ENCODE results near the gene SMU1. TPM values are rescaled to one million over a fixed set of nuclear protein-coding genes. Genes with fewer than 3 reads are reported as not detected.

SMU1 gene
- total and polyA plus RNA-seq, 2 experiments from 2014 or later, result 15.8 to 25.1 TPM

GRCh38 chr9:33046061-33046460 is 30.4 kb downstream of the SMU1 start:
- 97% methylated on average over 1 of the region's 1 CpG for WGBS (ENCODE audit: low lambda C conversion rate, missing lambda C conversion rate)
- no peak overlapping the region for H2AFZ ChIP-seq

GRCh38 chr9:33044677-33045282 is 31.7 kb downstream of the SMU1 start:
- H3K27me3 ChIP-seq, result no peaks in the 10 kb centered on the region
- no peaks in the 10 kb centered on the region for H3K9me2 ChIP-seq (replicated peaks; ENCODE audit: insufficient read depth)
- TF ChIP-seq EZH2 (IDR thresholded peaks at IDR 0.05; ENCODE audit: borderline replicate concordance), result no peak
- TF ChIP-seq, protein P1, sequence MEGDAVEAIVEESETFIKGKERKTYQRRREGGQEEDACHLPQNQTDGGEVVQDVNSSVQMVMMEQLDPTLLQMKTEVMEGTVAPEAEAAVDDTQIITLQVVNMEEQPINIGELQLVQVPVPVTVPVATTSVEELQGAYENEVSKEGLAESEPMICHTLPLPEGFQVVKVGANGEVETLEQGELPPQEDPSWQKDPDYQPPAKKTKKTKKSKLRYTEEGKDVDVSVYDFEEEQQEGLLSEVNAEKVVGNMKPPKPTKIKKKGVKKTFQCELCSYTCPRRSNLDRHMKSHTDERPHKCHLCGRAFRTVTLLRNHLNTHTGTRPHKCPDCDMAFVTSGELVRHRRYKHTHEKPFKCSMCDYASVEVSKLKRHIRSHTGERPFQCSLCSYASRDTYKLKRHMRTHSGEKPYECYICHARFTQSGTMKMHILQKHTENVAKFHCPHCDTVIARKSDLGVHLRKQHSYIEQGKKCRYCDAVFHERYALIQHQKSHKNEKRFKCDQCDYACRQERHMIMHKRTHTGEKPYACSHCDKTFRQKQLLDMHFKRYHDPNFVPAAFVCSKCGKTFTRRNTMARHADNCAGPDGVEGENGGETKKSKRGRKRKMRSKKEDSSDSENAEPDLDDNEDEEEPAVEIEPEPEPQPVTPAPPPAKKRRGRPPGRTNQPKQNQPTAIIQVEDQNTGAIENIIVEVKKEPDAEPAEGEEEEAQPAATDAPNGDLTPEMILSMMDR (IDR thresholded peaks at IDR 0.05; ENCODE audit: poor library complexity), result peak; percentile 41
- no peaks in the 10 kb centered on the region for H3K4me1 ChIP-seq (ENCODE audit: insufficient read depth)
- H3K9me3 ChIP-seq (ENCODE audit: low read depth), result no peaks in the 10 kb centered on the region
- peak overlapping the region; percentile 85 for H3K4me2 ChIP-seq
- WGBS (ENCODE audit: low lambda C conversion rate, missing lambda C conversion rate), result 25% methylated on average over 12 of the region's 12 CpGs
- peak overlapping the region; percentile 89 for H3K27ac ChIP-seq
- H3K4me3 ChIP-seq, result peak overlapping the region; percentile 68
- peak; percentile 57 for DNase-seq (ENCODE audit: low spot score)
- H3K79me2 ChIP-seq, result no peaks in the 10 kb centered on the region
- peak overlapping the region; percentile 60 for H2AFZ ChIP-seq
- no peaks in the 10 kb centered on the region for H3K36me3 ChIP-seq (replicated peaks; ENCODE audit: insufficient read depth, low read depth)
- no peaks in the 10 kb centered on the region for H4K20me1 ChIP-seq (ENCODE audit: insufficient read depth, poor library complexity, severe bottlenecking)

More at GRCh38 chr9:33046061-33046460, 30.4 kb downstream of the SMU1 start:
- no peaks in the 10 kb centered on the region for H3K9me3 ChIP-seq (ENCODE audit: low read depth)
- no peak overlapping the region for H3K4me2 ChIP-seq
- H3K27me3 ChIP-seq, result no peaks in the 10 kb centered on the region
- TF ChIP-seq EZH2 (IDR thresholded peaks at IDR 0.05; ENCODE audit: borderline replicate concordance) (no peak), EZH2phosphoT487 (IDR thresholded peaks at IDR 0.05; ENCODE audit: low read depth, severe bottlenecking, unreplicated experiment) (no peak)
- TF ChIP-seq, protein P1 (IDR thresholded peaks at IDR 0.05; ENCODE audit: poor library complexity), result no peak
- no peaks in the 10 kb centered on the region for H3K4me1 ChIP-seq (ENCODE audit: insufficient read depth)
- H3K27ac ChIP-seq, result no peak overlapping the region
- H4K20me1 ChIP-seq (ENCODE audit: insufficient read depth, poor library complexity, severe bottlenecking), result no peaks in the 10 kb centered on the region
- no peaks in the 10 kb centered on the region for H3K36me3 ChIP-seq (replicated peaks; ENCODE audit: insufficient read depth, low read depth)
- no peaks in the 10 kb centered on the region for H3K9me2 ChIP-seq (replicated peaks; ENCODE audit: insufficient read depth)
- no peak overlapping the region for H3K4me3 ChIP-seq
- peaks cover 3% of the 10 kb centered on the region for H3K79me2 ChIP-seq
- no peak for DNase-seq (ENCODE audit: low spot score)

- H3K27ac ChIP-seq, result peak overlapping the region; percentile 89
- H3K4me2 ChIP-seq, result peak overlapping the region; percentile 85
- no peaks in the 10 kb centered on the region for H3K9me2 ChIP-seq (replicated peaks; ENCODE audit: insufficient read depth)
- peak overlapping the region; percentile 68 for H3K4me3 ChIP-seq
- TF ChIP-seq EZH2 (IDR thresholded peaks at IDR 0.05; ENCODE audit: borderline replicate concordance) (no peak), EZH2phosphoT487 (IDR thresholded peaks at IDR 0.05; ENCODE audit: low read depth, severe bottlenecking, unreplicated experiment) (no peak)
- TF ChIP-seq, protein P1 (IDR thresholded peaks at IDR 0.05; ENCODE audit: poor library complexity), result no peak
- peak overlapping the region; percentile 60 for H2AFZ ChIP-seq
- H3K36me3 ChIP-seq (replicated peaks; ENCODE audit: insufficient read depth, low read depth), result no peaks in the 10 kb centered on the region
- H3K4me1 ChIP-seq (ENCODE audit: insufficient read depth), result no peaks in the 10 kb centered on the region
- H4K20me1 ChIP-seq (ENCODE audit: insufficient read depth, poor library complexity, severe bottlenecking), result no peaks in the 10 kb centered on the region
- H3K27me3 ChIP-seq, result no peaks in the 10 kb centered on the region
- WGBS (ENCODE audit: low lambda C conversion rate, missing lambda C conversion rate), result under 1% methylated on average over 40 of the region's 41 CpGs
- no peaks in the 10 kb centered on the region for H3K79me2 ChIP-seq
- no peaks in the 10 kb centered on the region for H3K9me3 ChIP-seq (ENCODE audit: low read depth)
- peak; percentile 91 for DNase-seq (ENCODE audit: low spot score)
Measured at GRCh38 chr9:33044162-33044673, 32.3 kb downstream of the SMU1 start.

All from hepatocyte (in vitro differentiated cells).